DOHH2 (cell line): ENCODE results near the gene C4orf36.
"Not testable (repeated sequence)": the region's sequence is repeated elsewhere in the genome, so short reads cannot be mapped to it uniquely, and the experiment has no call there.

Experiments
- H3F3A ChIP-seq: fragments of 200-600 bp; sonication (generic), shearing (Covaris generic); 2 replicates; pipeline ENCODE4 v1.6.0; 2016; ENCODE audit warnings: antibody characterized with exemption, mild to moderate bottlenecking; ENCODE audit not compliant: control insufficient read depth, insufficient read depth
- H3K27ac ChIP-seq: fragments of 200-600 bp; sonication (generic); 2 replicates; pipeline ENCODE4 v1.5.1; 2014; ENCODE audit warnings: low read depth, mild to moderate bottlenecking, low read length, moderate library complexity
- H3K27me3 ChIP-seq: fragments of 200-600 bp; sonication (generic); 2 replicates; pipeline ENCODE4 v1.6.1; 2014; ENCODE audit warnings: mild to moderate bottlenecking, low read length, mixed read lengths; ENCODE audit not compliant: control insufficient read depth
- H3K36me3 ChIP-seq: fragments of 200-600 bp; sonication (generic); 2 replicates; pipeline ENCODE4 v1.6.1; 2014; ENCODE audit warnings: mild to moderate bottlenecking, low read length, moderate library complexity, mixed read lengths; ENCODE audit not compliant: control insufficient read depth
- H3K4me1 ChIP-seq: fragments of 200-600 bp; sonication (generic); 2 replicates; pipeline ENCODE4 v1.6.1; 2014; ENCODE audit warnings: mild to moderate bottlenecking, low read length, mixed read lengths; ENCODE audit not compliant: control insufficient read depth
- H3K4me2 ChIP-seq: fragments of 200-600 bp; sonication (generic); 2 replicates; pipeline ENCODE4 v1.6.0; 2014; ENCODE audit warnings: mild to moderate bottlenecking, low read length, moderate library complexity
- H3K4me3 ChIP-seq: fragments of 200-600 bp; sonication (generic); 2 replicates; pipeline ENCODE4 v1.5.1; 2014; ENCODE audit warnings: mild to moderate bottlenecking, low read length, mixed read lengths
- H3K79me2 ChIP-seq: fragments of 200-600 bp; sonication (generic); 2 replicates; pipeline ENCODE4 v1.6.1; 2014; ENCODE audit warnings: mild to moderate bottlenecking, low read length, mixed read lengths; ENCODE audit not compliant: control insufficient read depth
- H3K9me2 ChIP-seq: fragments of 200-600 bp; sonication (generic); replicated peaks from 2 replicates; pipeline ENCODE4 v1.6.1; 2014; ENCODE audit warnings: mild to moderate bottlenecking, low read length, mixed read lengths; ENCODE audit not compliant: control insufficient read depth
- H3K9me3 ChIP-seq: fragments of 200-600 bp; sonication (generic); 2 replicates; pipeline ENCODE4 v1.6.1; 2014; ENCODE audit warnings: antibody characterized with exemption, low read length, mixed read lengths; ENCODE audit not compliant: control insufficient read depth, insufficient read depth
- H4K20me1 ChIP-seq: fragments of 200-600 bp; sonication (generic); 2 replicates; pipeline ENCODE4 v1.6.0; 2014; ENCODE audit warnings: low read depth, mild to moderate bottlenecking, antibody characterized with exemption, low read length, moderate library complexity; ENCODE audit not compliant: control insufficient read depth, insufficient read depth
- EZH2phosphoT487 ChIP-seq: fragments of 200-600 bp; sonication (generic); IDR thresholded peaks from 2 replicates; pipeline ENCODE4 v1.6.1; 2017; ENCODE audit warnings: borderline replicate concordance, mild to moderate bottlenecking, antibody characterized with exemption, low read length, moderate library complexity, mixed read lengths
- TF ChIP-seq, protein P1 (sequence below): fragments of 200-600 bp; sonication (generic); IDR thresholded peaks from one replicate; pipeline ENCODE4 v1.5.1; 2014; ENCODE audit warnings: antibody characterized with exemption, mild to moderate bottlenecking, low read depth, low read length; ENCODE audit not compliant: poor library complexity, severe bottlenecking

The C4orf36 gene

DNA sequence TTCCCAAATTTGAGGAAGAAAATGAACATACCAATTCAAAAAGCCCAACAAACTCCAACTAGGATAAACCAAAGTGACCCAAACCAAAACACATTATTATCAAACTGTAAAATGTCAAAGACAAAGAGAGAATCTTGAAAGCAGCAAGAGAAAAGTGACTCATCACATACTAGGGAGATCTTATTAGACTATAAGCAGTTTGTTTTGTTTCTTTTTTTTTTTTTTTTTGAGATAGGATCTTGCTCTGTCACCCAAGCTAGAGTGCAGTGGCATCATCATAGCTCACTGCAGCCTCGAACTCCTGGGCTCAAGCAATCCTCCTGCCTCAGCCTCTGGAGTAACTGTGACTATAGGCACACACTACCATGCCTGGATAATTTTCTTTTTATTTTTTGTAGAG, 12.6 kb downstream of the C4orf36 start:
- Histone ChIP-seq H3K4me1 (no peaks in the 10 kb centered on the region), H3K4me2 (no peak overlapping the region), H3K9me2 (no peaks in the 10 kb centered on the region), H3K27me3 (no peaks in the 10 kb centered on the region), H3K27ac (no peak overlapping the region), H3K9me3 (no peaks in the 10 kb centered on the region), H3K79me2 (no peaks in the 10 kb centered on the region), H3K4me3 (no peak overlapping the region), H3K36me3 (no peaks in the 10 kb centered on the region), H4K20me1 (no peaks in the 10 kb centered on the region), H3F3A (no peaks in the 10 kb centered on the region)
- TF ChIP-seq, protein P1, sequence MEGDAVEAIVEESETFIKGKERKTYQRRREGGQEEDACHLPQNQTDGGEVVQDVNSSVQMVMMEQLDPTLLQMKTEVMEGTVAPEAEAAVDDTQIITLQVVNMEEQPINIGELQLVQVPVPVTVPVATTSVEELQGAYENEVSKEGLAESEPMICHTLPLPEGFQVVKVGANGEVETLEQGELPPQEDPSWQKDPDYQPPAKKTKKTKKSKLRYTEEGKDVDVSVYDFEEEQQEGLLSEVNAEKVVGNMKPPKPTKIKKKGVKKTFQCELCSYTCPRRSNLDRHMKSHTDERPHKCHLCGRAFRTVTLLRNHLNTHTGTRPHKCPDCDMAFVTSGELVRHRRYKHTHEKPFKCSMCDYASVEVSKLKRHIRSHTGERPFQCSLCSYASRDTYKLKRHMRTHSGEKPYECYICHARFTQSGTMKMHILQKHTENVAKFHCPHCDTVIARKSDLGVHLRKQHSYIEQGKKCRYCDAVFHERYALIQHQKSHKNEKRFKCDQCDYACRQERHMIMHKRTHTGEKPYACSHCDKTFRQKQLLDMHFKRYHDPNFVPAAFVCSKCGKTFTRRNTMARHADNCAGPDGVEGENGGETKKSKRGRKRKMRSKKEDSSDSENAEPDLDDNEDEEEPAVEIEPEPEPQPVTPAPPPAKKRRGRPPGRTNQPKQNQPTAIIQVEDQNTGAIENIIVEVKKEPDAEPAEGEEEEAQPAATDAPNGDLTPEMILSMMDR = no peak
- TF ChIP-seq EZH2phosphoT487 = no peak

- no peak overlapping the region for H3K27ac ChIP-seq
- H3K4me3 ChIP-seq = no peak overlapping the region
- H3K4me1 ChIP-seq = no peaks in the 10 kb centered on the region
- H3K4me2 ChIP-seq = no peak overlapping the region
- no peaks in the 10 kb centered on the region for H3K36me3 ChIP-seq
- TF ChIP-seq, protein P1 = no peak
- TF ChIP-seq EZH2phosphoT487 = no peak
- no peaks in the 10 kb centered on the region for H3K79me2 ChIP-seq
- no peaks in the 10 kb centered on the region for H3K9me3 ChIP-seq
- H3K9me2 ChIP-seq = no peaks in the 10 kb centered on the region
- H4K20me1 ChIP-seq = no peaks in the 10 kb centered on the region
- no peaks in the 10 kb centered on the region for H3K27me3 ChIP-seq
- no peaks in the 10 kb centered on the region for H3F3A ChIP-seq
These were observed 13.6 kb downstream of the C4orf36 start for GRCh38 chr4:86878640-86879039.

DNA sequence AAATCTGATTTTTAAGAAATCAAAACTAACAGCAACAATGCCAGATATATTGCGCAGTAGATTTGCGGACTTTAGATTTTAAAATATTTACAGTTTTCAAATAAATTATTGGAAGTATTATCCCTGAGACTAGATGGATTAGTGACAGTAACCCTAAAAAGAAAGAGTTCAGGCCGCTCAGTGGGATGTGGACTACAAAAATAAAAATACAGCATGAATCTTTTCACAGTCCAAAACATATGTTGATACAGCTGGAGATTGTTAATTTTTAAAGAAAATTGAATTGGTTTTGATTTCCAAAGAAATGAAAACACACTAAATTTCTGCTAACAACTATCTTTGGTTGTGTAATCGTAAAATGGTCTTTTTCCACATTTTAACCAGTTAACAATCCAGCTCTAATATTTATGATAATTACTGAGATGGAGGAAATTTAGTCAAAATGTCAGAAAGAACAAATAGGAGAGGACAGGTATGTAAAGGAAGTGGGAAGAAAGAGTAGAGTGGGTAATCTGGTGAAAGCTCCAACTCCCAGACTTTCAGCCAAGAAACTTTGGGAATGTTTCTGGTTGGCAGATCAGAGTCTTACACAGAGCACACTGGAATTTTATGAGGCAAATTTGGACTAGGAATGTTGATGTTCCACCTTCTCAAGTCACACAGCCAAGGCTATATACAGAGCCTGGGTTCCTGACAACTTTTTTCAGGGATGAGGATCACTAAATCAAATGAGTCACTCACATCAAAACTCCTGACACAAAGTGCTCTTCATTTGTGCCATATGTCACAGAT, 15.1 kb downstream of the C4orf36 start:
- H3K4me2 ChIP-seq = no peak overlapping the region
- H3K4me3 ChIP-seq = no peak overlapping the region
- H3F3A ChIP-seq = no peaks in the 10 kb centered on the region
- no peaks in the 10 kb centered on the region for H3K36me3 ChIP-seq
- no peaks in the 10 kb centered on the region for H4K20me1 ChIP-seq
- H3K79me2 ChIP-seq = no peaks in the 10 kb centered on the region
- no peaks in the 10 kb centered on the region for H3K9me2 ChIP-seq
- H3K27me3 ChIP-seq = no peaks in the 10 kb centered on the region
- no peak overlapping the region for H3K27ac ChIP-seq
- no peaks in the 10 kb centered on the region for H3K4me1 ChIP-seq
- no peak for TF ChIP-seq EZH2phosphoT487
- TF ChIP-seq, protein P1 = no peak
- H3K9me3 ChIP-seq = no peaks in the 10 kb centered on the region

- H3K36me3 ChIP-seq, H3K27ac ChIP-seq, H3K4me1 ChIP-seq, H3K9me2 ChIP-seq, H3K27me3 ChIP-seq, H3F3A ChIP-seq, H3K79me2 ChIP-seq, H3K4me3 ChIP-seq, H4K20me1 ChIP-seq, H3K9me3 ChIP-seq, H3K4me2 ChIP-seq: not testable (repeated sequence)
These were observed 16.8 kb downstream of the C4orf36 start for GRCh38 chr4:86875436-86875835.
